ENCODE results near the gene SGO2.
"Not testable (repeated sequence)": the region's sequence is repeated elsewhere in the genome, so short reads cannot be mapped to it uniquely, and the experiment has no call there.

Gene SGO2

GRCh38 chr2:200625958-200626363 lies 100.0 kb downstream of the SGO2 start:
- DNase-seq = no peak

DNA sequence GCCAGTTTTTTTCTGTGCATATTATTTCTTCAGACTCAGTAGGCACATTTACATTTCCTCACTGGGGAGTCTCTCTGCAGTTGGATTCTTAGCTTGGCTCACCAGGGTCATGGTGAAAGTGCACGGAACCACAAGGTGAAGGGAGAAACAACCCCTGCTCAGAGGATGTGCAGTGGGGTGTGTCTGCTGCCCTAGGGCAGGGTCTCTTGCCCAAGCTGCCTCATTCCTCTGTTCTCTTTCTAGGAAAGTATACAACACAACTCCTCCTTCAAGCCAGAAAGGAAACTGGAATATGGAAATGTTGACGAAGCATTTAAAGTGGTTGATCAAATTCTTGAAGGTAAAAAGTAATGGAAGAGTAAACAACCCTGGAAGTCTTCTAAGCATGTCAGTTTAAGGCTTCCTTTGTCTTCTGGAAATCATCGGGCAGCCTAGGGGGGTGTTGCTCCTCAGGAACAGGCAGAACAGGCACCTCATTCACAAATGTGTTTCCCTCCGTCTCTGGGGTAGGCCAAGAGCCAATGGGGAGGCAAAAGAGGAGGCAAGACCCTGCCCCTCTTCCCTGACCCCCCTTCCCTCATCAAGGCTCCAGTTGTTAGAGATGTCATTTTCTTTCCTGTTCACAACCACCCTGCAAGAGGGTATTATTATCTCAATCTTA lies 101.2 kb downstream of the SGO2 start:
- DNase-seq = no peak

DNA sequence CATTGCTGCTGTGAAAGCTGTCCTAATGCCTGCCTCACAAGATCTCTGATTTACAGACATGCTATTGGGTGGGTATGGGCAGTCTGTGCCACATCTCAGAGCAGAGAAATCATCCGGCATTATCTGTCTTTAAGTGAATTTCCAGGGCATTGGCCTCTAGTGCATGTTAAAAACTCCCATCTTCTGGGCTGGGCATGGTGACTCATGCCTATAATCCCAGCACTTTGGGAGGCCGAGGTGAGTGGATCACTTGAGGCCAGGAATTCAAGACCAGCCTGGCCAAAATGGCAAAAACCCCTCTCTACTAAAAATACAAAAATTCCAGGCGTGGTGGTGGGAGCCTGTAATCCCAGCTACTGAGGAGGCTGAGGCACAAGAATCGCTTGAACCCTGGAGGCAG lies 102.5 kb downstream of the SGO2 start:
- DNase-seq = not testable (repeated sequence)

GRCh38 chr2:200631287-200631686 lies 105.3 kb downstream of the SGO2 start:
- DNase-seq = no peak
